ENCODE data around the gene PTPN6.

Gene PTPN6

GRCh38 chr12:6941782-6942181 lies 9.4 kb upstream of the PTPN6 start:
- Histone ChIP-seq H3K9me3 (ENCODE audit: low read length) (no peaks in the 10 kb centered on the region), H3K27me3 (ENCODE audit: insufficient read depth, low read length) (no peaks in the 10 kb centered on the region), H3K36me3 (ENCODE audit: insufficient read depth, low read length) (peaks cover 41% of the 10 kb centered on the region), H3K4me3 (ENCODE audit: low read length) (no peak overlapping the region), H2AFZ (ENCODE audit: low read depth, low read length) (no peak overlapping the region), H3K4me1 (ENCODE audit: insufficient read depth, low read length) (peaks cover 28% of the 10 kb centered on the region)

- Histone ChIP-seq H3K9me3 (ENCODE audit: low read length) (no peaks in the 10 kb centered on the region), H2AFZ (ENCODE audit: low read depth, low read length) (no peak overlapping the region), H3K4me1 (ENCODE audit: insufficient read depth, low read length) (peaks cover 25% of the 10 kb centered on the region), H3K36me3 (ENCODE audit: insufficient read depth, low read length) (peaks cover 39% of the 10 kb centered on the region), H3K27me3 (ENCODE audit: insufficient read depth, low read length) (no peaks in the 10 kb centered on the region), H3K4me3 (ENCODE audit: low read length) (no peak overlapping the region)
These were observed 8.9 kb upstream of the PTPN6 start for GRCh38 chr12:6942331-6942665.

GRCh38 chr12:6943389-6943721 lies 7.8 kb upstream of the PTPN6 start:
- H3K4me3 ChIP-seq (ENCODE audit: low read length), result peak overlapping the region; percentile 76
- no peak overlapping the region for H2AFZ ChIP-seq (ENCODE audit: low read depth, low read length)
- H3K9me3 ChIP-seq (ENCODE audit: low read length), result no peaks in the 10 kb centered on the region
- no peaks in the 10 kb centered on the region for H3K27me3 ChIP-seq (ENCODE audit: insufficient read depth, low read length)
- peaks cover 35% of the 10 kb centered on the region for H3K36me3 ChIP-seq (ENCODE audit: insufficient read depth, low read length)
- H3K4me1 ChIP-seq (ENCODE audit: insufficient read depth, low read length), result peaks cover 16% of the 10 kb centered on the region

GRCh38 chr12:6943722-6944380 lies 7.3 kb upstream of the PTPN6 start, which contains the start of the genes C12orf57 and RNU7-1:
Gene C12orf57 (plus strand): TSS chr12:6944022. CDS start chr12:6944122, 100 bp downstream.
Gene RNU7-1 (plus strand): TSS chr12:6943816.
- Histone ChIP-seq H3K36me3 (ENCODE audit: insufficient read depth, low read length) (peaks cover 30% of the 10 kb centered on the region), H3K27me3 (ENCODE audit: insufficient read depth, low read length) (no peaks in the 10 kb centered on the region), H3K9me3 (ENCODE audit: low read length) (no peaks in the 10 kb centered on the region), H3K4me1 (ENCODE audit: insufficient read depth, low read length) (peaks cover 14% of the 10 kb centered on the region), H3K4me3 (ENCODE audit: low read length) (peak within 1 kb of the TSS; percentile 76), H2AFZ (ENCODE audit: low read depth, low read length) (no peak within 1 kb of the TSS)

GRCh38 chr12:6944381-6945186 lies 6.6 kb upstream of the PTPN6 start:
- Histone ChIP-seq H3K4me1 (ENCODE audit: insufficient read depth, low read length) (peaks cover 14% of the 10 kb centered on the region), H3K4me3 (ENCODE audit: low read length) (peak overlapping the region; percentile 76), H2AFZ (ENCODE audit: low read depth, low read length) (no peak overlapping the region), H3K36me3 (ENCODE audit: insufficient read depth, low read length) (peaks cover 23% of the 10 kb centered on the region), H3K9me3 (ENCODE audit: low read length) (no peaks in the 10 kb centered on the region), H3K27me3 (ENCODE audit: insufficient read depth, low read length) (no peaks in the 10 kb centered on the region)

- no peak overlapping the region for H3K4me3 ChIP-seq (ENCODE audit: low read length)
- H3K27me3 ChIP-seq (ENCODE audit: insufficient read depth, low read length), result no peaks in the 10 kb centered on the region
These were observed 5.5 kb upstream of the PTPN6 start for GRCh38 chr12:6945613-6946012.

GRCh38 chr12:6946033-6946919 lies 4.9 kb upstream of the PTPN6 start:
- no peak overlapping the region for H3K4me3 ChIP-seq (ENCODE audit: low read length)

More at GRCh38 chr12:6945613-6946012, 5.5 kb upstream of the PTPN6 start:
- H2AFZ ChIP-seq (ENCODE audit: low read depth, low read length), result no peak overlapping the region
- H3K4me1 ChIP-seq (ENCODE audit: insufficient read depth, low read length), result peaks cover 14% of the 10 kb centered on the region
- H3K9me3 ChIP-seq (ENCODE audit: low read length), result no peaks in the 10 kb centered on the region
- peaks cover 21% of the 10 kb centered on the region for H3K36me3 ChIP-seq (ENCODE audit: insufficient read depth, low read length)

GRCh38 chr12:6946920-6947374 lies 4.2 kb upstream of the PTPN6 start:
- Histone ChIP-seq H3K4me3 (ENCODE audit: low read length) (no peak overlapping the region), H2AFZ (ENCODE audit: low read depth, low read length) (no peak overlapping the region), H3K36me3 (ENCODE audit: insufficient read depth, low read length) (peaks cover 8% of the 10 kb centered on the region), H3K9me3 (ENCODE audit: low read length) (no peaks in the 10 kb centered on the region), H3K27me3 (ENCODE audit: insufficient read depth, low read length) (no peaks in the 10 kb centered on the region), H3K4me1 (ENCODE audit: insufficient read depth, low read length) (peaks cover 14% of the 10 kb centered on the region)

More at GRCh38 chr12:6946033-6946919, 4.9 kb upstream of the PTPN6 start:
- no peak overlapping the region for H2AFZ ChIP-seq (ENCODE audit: low read depth, low read length)
- H3K27me3 ChIP-seq (ENCODE audit: insufficient read depth, low read length), result no peaks in the 10 kb centered on the region
- H3K4me1 ChIP-seq (ENCODE audit: insufficient read depth, low read length), result peaks cover 14% of the 10 kb centered on the region
- H3K9me3 ChIP-seq (ENCODE audit: low read length), result no peaks in the 10 kb centered on the region
- H3K36me3 ChIP-seq (ENCODE audit: insufficient read depth, low read length), result peaks cover 14% of the 10 kb centered on the region

GRCh38 chr12:6947615-6948014 lies 3.5 kb upstream of the PTPN6 start:
- Histone ChIP-seq H3K4me3 (ENCODE audit: low read length) (no peak overlapping the region), H3K9me3 (ENCODE audit: low read length) (no peaks in the 10 kb centered on the region), H3K4me1 (ENCODE audit: insufficient read depth, low read length) (peaks cover 14% of the 10 kb centered on the region), H2AFZ (ENCODE audit: low read depth, low read length) (no peak overlapping the region), H3K27me3 (ENCODE audit: insufficient read depth, low read length) (no peaks in the 10 kb centered on the region), H3K36me3 (ENCODE audit: insufficient read depth, low read length) (peaks cover 8% of the 10 kb centered on the region)

GRCh38 chr12:6948873-6949594 lies 2.1 kb upstream of the PTPN6 start:
- Histone ChIP-seq H3K4me3 (ENCODE audit: low read length) (no peak overlapping the region), H3K9me3 (ENCODE audit: low read length) (no peaks in the 10 kb centered on the region), H3K36me3 (ENCODE audit: insufficient read depth, low read length) (peaks cover 8% of the 10 kb centered on the region), H3K27me3 (ENCODE audit: insufficient read depth, low read length) (no peaks in the 10 kb centered on the region), H3K4me1 (ENCODE audit: insufficient read depth, low read length) (peaks cover 12% of the 10 kb centered on the region), H2AFZ (ENCODE audit: low read depth, low read length) (no peak overlapping the region)

- Histone ChIP-seq H3K27me3 (ENCODE audit: insufficient read depth, low read length) (no peaks in the 10 kb centered on the region), H3K4me1 (ENCODE audit: insufficient read depth, low read length) (peaks cover 4% of the 10 kb centered on the region), H2AFZ (ENCODE audit: low read depth, low read length) (no peak overlapping the region), H3K36me3 (ENCODE audit: insufficient read depth, low read length) (peaks cover 6% of the 10 kb centered on the region), H3K9me3 (ENCODE audit: low read length) (no peaks in the 10 kb centered on the region), H3K4me3 (ENCODE audit: low read length) (no peak overlapping the region)
These were observed 755 bp upstream of the PTPN6 start for GRCh38 chr12:6950401-6950801.

- Histone ChIP-seq H3K9me3 (ENCODE audit: low read length) (no peaks in the 10 kb centered on the region), H3K4me3 (ENCODE audit: low read length) (no peak overlapping the region), H3K4me1 (ENCODE audit: insufficient read depth, low read length) (peaks cover 3% of the 10 kb centered on the region), H3K36me3 (ENCODE audit: insufficient read depth, low read length) (no peaks in the 10 kb centered on the region), H2AFZ (ENCODE audit: low read depth, low read length) (no peak overlapping the region), H3K27me3 (ENCODE audit: insufficient read depth, low read length) (no peaks in the 10 kb centered on the region)
These were observed 480 bp downstream of the PTPN6 start for GRCh38 chr12:6951551-6952120.
